ENCODE data around the gene ZDHHC17.

Gene ZDHHC17

DNA sequence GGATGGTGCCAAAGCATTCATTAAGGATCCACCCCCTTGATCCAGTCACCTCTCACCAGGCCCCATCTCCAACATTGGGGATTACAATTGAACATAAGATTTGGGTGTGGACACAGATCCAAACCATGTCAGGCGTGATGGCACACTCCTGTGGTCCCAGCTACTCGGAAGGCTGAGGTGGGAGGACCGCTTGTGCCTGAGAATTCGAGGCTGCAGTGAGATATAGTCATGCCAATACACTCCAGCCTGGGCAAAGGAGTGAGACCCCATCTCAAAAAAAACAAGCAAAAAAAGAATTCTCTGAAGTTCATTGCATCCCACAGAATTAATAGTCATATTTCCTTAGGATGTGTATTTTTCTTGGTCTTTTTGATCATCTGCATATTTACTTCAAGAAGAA is 34.9 kb downstream of the ZDHHC17 start:
- DNase-seq (ENCODE audit: low read depth): no peak
- TF ChIP-seq, protein P1, sequence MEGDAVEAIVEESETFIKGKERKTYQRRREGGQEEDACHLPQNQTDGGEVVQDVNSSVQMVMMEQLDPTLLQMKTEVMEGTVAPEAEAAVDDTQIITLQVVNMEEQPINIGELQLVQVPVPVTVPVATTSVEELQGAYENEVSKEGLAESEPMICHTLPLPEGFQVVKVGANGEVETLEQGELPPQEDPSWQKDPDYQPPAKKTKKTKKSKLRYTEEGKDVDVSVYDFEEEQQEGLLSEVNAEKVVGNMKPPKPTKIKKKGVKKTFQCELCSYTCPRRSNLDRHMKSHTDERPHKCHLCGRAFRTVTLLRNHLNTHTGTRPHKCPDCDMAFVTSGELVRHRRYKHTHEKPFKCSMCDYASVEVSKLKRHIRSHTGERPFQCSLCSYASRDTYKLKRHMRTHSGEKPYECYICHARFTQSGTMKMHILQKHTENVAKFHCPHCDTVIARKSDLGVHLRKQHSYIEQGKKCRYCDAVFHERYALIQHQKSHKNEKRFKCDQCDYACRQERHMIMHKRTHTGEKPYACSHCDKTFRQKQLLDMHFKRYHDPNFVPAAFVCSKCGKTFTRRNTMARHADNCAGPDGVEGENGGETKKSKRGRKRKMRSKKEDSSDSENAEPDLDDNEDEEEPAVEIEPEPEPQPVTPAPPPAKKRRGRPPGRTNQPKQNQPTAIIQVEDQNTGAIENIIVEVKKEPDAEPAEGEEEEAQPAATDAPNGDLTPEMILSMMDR (conservative IDR thresholded peaks at IDR 0.05; ENCODE audit: low read depth, low read length): no peak
- H3K4me3 ChIP-seq (ENCODE audit: low read length): no peak overlapping the region

DNA sequence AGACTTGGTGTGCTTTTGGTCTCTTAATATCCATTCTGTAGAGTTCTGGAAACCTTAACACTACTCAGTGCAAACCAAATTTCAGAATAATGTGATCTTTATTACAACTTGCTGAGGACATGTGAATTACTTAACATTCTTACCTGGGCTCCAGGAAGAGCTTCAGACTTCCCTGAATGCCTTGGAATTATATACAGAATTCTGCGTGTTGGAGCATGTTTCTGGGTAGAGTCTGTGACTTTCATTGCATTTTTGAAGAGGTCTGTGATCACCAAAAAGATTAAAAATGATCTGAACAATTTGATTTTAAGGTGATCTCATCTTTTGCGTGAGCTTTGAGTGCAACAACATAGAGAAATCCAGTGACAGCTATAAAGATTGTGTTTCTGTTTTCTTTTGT is 35.4 kb downstream of the ZDHHC17 start:
- no peak for DNase-seq (ENCODE audit: low read depth)
- H3K4me3 ChIP-seq (ENCODE audit: low read length): no peak overlapping the region
- TF ChIP-seq, protein P1 (conservative IDR thresholded peaks at IDR 0.05; ENCODE audit: low read depth, low read length): no peak

DNA sequence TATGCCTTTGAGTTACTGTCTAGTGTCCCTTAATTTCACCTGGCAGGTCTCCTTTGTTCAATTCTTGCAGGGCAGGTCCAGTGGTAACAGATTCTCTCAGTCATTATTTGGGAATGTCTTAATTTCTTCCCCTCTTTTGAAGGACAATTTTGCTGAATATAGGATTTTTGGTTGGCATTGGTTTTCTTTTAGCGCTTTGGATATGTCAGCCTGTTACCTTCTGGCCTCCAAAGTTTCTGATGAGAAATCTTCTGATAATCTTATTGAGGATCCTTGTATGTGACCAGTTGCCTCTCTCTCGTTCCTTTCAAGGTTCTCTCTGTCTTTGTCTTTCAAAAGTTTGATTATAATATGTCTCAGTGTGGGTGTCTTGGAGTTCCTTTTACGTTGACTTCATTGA is 38.1 kb downstream of the ZDHHC17 start:
- no peak overlapping the region for H3K4me3 ChIP-seq (ENCODE audit: low read length)
- TF ChIP-seq, protein P1 (conservative IDR thresholded peaks at IDR 0.05; ENCODE audit: low read depth, low read length): no peak
- DNase-seq (ENCODE audit: low read depth): no peak

DNA sequence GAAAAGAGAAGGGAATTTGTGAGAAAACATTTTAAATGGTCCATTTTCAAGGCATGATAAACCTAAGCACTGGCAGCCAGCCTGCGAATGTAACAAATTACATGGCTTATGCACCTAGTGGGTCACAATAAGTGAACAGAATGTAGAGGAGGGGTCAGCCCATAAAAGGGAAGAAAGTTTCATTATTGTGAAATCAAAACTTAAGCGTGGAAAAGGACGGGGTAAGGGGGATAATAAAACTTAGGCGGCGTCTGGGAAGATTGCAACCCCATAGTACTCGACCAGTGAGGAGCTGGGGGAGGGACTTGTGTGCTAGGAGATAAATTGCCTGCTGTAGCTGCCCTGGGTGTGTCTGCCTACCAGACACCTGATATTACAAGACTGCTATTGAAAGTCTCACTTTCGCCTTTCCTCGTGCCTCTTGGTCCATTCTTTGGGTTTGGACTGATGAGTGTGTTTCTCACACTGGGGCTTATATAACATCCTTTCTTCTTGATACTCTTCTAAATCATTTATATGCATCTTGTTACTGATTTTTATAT is 40.6 kb downstream of the ZDHHC17 start:
- no peak for DNase-seq (ENCODE audit: low read depth)
- TF ChIP-seq, protein P1 (conservative IDR thresholded peaks at IDR 0.05; ENCODE audit: low read depth, low read length): no peak

DNA sequence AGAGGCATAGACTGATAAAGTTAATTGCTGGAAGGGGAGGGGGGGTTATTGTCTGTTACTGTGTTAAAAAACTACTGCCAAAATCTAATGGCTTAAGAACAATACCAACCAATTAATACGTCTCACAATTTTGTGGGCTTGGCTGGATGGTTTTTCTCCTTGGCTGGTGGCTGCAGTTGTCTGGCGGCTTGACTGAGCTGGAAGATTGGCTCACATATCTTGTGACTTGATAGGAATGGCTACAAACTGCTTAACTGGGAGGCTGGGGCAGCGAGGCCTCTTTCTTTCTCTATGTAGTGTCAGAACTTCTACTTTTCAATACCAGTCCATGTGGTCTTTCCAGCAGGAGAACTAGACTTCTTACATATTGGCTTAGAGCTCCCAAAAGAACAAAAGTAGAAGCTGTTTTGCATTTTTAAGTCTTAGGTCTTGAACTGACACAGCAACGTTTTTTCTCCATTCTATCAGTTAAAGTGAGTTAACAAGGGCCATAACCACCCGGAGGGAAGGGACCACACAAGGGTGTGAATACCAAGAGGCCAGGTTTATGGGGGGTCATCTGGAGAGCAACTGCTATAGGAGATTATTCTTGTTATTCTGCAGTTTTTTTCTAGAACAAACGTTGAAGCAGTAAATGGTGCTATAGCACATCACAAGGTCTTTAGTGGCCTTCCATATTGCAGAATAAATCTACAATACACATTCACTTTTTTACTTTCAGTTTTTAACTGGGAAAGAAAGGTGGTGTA is 46.9 kb downstream of the ZDHHC17 start:
- TF ChIP-seq, protein P1 (conservative IDR thresholded peaks at IDR 0.05; ENCODE audit: low read depth, low read length): no peak
- H3K4me3 ChIP-seq (ENCODE audit: low read length): no peak overlapping the region
- DNase-seq (ENCODE audit: low read depth): no peak

More for the DNA sequence above, 40.6 kb downstream of the ZDHHC17 start:
- H3K4me3 ChIP-seq (ENCODE audit: low read length): no peak overlapping the region

DNA sequence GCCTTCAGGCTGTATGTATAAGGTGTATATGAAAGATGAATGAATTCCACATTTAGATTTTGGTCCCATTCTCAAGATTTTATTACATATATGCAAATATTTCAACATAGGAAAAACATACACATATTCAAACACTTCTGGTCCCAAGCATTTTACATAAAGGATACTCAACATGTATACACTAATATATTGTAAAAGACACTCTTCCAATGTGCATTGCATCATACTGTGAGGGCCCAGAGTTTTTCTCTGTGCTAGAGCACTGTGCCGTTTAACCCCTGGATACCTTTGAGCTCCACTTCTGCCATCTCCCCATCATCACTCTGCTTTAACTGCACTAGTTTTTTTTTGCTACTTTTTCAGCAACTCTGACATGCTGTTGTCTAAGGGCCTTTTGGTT is 48.1 kb downstream of the ZDHHC17 start:
- DNase-seq (ENCODE audit: low read depth): no peak
- no peak overlapping the region for H3K4me3 ChIP-seq (ENCODE audit: low read length)
- TF ChIP-seq, protein P1 (conservative IDR thresholded peaks at IDR 0.05; ENCODE audit: low read depth, low read length): no peak

DNA sequence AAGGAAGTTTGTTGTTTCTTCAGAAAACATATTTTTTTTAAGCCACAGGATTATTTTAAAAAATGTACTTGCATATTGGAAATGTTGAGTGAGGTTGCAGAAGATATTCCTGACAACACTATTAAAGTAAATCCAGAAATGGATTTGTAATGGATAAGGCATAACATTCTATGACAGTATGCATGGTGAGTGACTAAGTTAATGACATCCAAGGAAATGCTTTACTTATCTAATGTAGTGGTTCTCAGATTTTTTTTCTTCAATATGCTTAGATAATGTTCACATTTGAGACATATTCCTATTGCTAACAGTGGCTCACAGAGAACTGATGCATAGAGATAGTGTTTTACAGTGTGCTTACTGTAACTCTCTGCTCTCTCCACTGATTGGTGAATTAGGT is 49.4 kb downstream of the ZDHHC17 start:
- TF ChIP-seq, protein P1 (conservative IDR thresholded peaks at IDR 0.05; ENCODE audit: low read depth, low read length): no peak
- no peak overlapping the region for H3K4me3 ChIP-seq (ENCODE audit: low read length)
- DNase-seq (ENCODE audit: low read depth): no peak

All from retinal pigment epithelial cell (primary cell).